Mesothelial cell of epicardium (in vitro differentiated cells): ENCODE measurements around the gene EYS. TPM values are rescaled to one million over a fixed set of nuclear protein-coding genes. Genes with fewer than 3 reads are reported as not detected.

ENCODE experiments used
- DNase-seq, 2 experiments: peaks; one replicate each; pipeline ENCODE4 v3.0.0; 2021; ENCODE audit warnings: low spot score in 2 of 2; ENCODE audit not compliant: unreplicated experiment in 2 of 2
- H3K27ac Mint-ChIP-seq: 2 replicates; pipeline ENCODE4 v1.8.0; 2021; ENCODE audit warnings: mixed read lengths
- H3K27me3 Mint-ChIP-seq: 2 replicates; pipeline ENCODE4 v1.8.0; 2021; ENCODE audit warnings: low read depth, mixed read lengths
- H3K36me3 Mint-ChIP-seq: 2 replicates; pipeline ENCODE4 v1.8.0; 2021; ENCODE audit warnings: mixed read lengths
- H3K4me1 Mint-ChIP-seq: 2 replicates; pipeline ENCODE4 v1.8.0; 2021; ENCODE audit warnings: mixed read lengths
- H3K4me3 Mint-ChIP-seq: 2 replicates; pipeline ENCODE4 v1.8.0; 2021; ENCODE audit warnings: mild to moderate bottlenecking, moderate library complexity, mixed read lengths
- H3K9me3 Mint-ChIP-seq: 2 replicates; pipeline ENCODE4 v1.8.0; 2021; ENCODE audit warnings: mixed read lengths
- CTCF ChIP-seq: fragments of 200-600 bp; sonication (generic); IDR thresholded peaks from one replicate; pipeline ENCODE4 v1.5.0; 2021; ENCODE audit warnings: antibody characterized with exemption; ENCODE audit not compliant: unreplicated experiment
- total RNA-seq: library from RNA; stranded (reverse); gene quantifications from 3 replicates; pipeline ENCODE4 v1.2.1, GENCODE V29; 2021

The EYS gene
- total RNA-seq, 1 donor from 2014 or later, result 0.69 TPM

- no peaks in the 10 kb centered on the region for H3K4me1 Mint-ChIP-seq
- no peaks in the 10 kb centered on the region for H3K36me3 Mint-ChIP-seq
- H3K27ac Mint-ChIP-seq, result no peak overlapping the region
- H3K9me3 Mint-ChIP-seq, result peaks cover 7% of the 10 kb centered on the region
- no peak for DNase-seq
- no peaks in the 10 kb centered on the region for H3K27me3 Mint-ChIP-seq
- no peak overlapping the region for H3K4me3 Mint-ChIP-seq
- no peak for TF ChIP-seq CTCF
Measured at GRCh38 chr6:63732336-63732735, 1974.7 kb downstream of the EYS start.

DNA sequence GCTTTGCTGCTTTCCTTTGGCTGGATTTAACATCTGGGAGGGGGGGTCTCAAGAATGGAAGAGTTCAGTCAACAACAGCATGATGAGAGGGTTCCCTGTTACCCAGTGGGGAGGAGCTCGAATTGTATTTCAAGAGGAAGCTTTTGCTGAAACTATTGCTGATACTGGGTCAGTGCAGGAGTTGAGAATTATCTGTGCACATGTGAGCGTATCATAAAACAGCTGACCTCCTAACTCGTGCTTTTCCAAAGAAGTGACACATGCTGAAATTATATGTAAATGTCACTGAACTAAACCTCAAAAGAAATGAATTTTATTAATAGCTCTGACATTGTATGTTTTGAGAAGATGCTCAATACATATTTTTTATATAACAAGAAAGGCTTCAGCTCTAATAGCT, 1975.1 kb downstream of the EYS start:
- H3K27me3 Mint-ChIP-seq, result no peaks in the 10 kb centered on the region
- no peak overlapping the region for H3K4me3 Mint-ChIP-seq
- peaks cover 4% of the 10 kb centered on the region for H3K4me1 Mint-ChIP-seq
- DNase-seq, result no peak
- no peaks in the 10 kb centered on the region for H3K36me3 Mint-ChIP-seq
- no peak for TF ChIP-seq CTCF
- no peak overlapping the region for H3K27ac Mint-ChIP-seq
- peaks cover 7% of the 10 kb centered on the region for H3K9me3 Mint-ChIP-seq

DNA sequence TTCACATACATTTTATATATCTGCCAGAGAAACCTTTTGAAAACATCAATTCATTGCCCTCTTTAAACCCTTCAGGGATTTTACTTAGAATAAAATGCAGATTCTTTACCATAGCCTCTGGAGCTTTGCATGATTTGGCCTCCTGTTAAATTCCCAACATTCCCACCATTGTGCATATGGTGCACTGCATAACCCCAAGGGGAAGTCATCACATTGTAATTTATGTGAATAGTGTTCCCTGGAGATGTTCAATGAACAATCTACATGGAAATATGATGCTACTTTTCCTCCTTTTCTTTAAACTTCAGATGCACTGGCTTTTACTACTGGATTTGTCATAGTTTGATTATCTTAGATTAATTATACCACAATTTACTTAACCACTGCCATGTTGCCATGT, 1976.7 kb downstream of the EYS start:
- Mint-ChIP-seq H3K27ac (no peak overlapping the region), H3K4me3 (no peak overlapping the region), H3K9me3 (peaks cover 2% of the 10 kb centered on the region), H3K27me3 (no peaks in the 10 kb centered on the region), H3K4me1 (peaks cover 11% of the 10 kb centered on the region), H3K36me3 (no peaks in the 10 kb centered on the region)
- no peak for DNase-seq
- TF ChIP-seq CTCF, result no peak

DNA sequence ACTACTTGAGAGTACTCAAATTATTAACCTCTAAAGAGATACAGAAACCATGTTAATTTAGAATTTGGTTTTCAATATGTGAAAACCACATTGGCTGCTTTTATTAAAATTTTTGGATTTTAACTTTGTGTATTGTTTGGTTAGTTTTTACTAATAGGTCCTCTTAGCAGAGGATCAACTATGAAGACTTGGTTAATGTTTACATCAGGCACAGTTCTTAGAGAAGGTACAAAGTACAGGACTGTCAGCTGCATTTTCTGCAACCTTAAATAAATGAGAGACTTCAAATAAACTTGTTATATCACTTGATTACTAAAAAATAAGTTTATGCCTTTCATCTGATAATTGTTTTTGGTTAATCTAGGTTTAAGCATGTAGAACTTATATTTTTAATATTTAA, 1982.3 kb downstream of the EYS start:
- H3K27me3 Mint-ChIP-seq, result no peaks in the 10 kb centered on the region
- TF ChIP-seq CTCF, result no peak
- H3K4me3 Mint-ChIP-seq, result no peak overlapping the region
- H3K4me1 Mint-ChIP-seq, result peaks cover 11% of the 10 kb centered on the region
- H3K9me3 Mint-ChIP-seq, result no peaks in the 10 kb centered on the region
- H3K27ac Mint-ChIP-seq, result no peak overlapping the region
- DNase-seq, result no peak
- H3K36me3 Mint-ChIP-seq, result no peaks in the 10 kb centered on the region

- Mint-ChIP-seq H3K4me3 (no peak overlapping the region), H3K36me3 (peaks cover 7% of the 10 kb centered on the region), H3K27me3 (no peaks in the 10 kb centered on the region), H3K27ac (no peak overlapping the region), H3K4me1 (no peaks in the 10 kb centered on the region), H3K9me3 (no peaks in the 10 kb centered on the region)
- no peak for DNase-seq
- no peak for TF ChIP-seq CTCF
Measured at GRCh38 chr6:63721181-63721580, 1985.8 kb downstream of the EYS start.

DNA sequence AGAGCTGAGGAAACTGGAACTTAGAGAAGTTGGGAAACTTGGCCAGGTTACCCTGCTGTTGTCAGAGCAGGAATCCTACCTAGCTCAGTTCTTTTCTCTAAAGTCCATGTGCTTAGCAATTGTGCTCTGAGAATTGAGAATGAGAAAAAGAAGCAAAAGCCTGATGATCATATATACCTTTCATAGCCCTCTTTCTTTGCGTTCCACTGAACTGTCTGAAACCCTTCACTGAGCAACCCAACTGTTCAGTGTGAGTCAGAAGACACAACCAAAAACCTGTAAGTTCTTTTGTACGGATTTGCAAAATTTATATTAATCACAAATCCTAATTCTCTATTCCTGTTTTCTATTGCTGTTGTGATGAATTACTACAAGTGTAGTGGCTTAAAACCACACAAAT, 1990.9 kb downstream of the EYS start:
- Mint-ChIP-seq H3K27me3 (no peaks in the 10 kb centered on the region), H3K36me3 (peaks cover 29% of the 10 kb centered on the region), H3K9me3 (no peaks in the 10 kb centered on the region), H3K27ac (no peak overlapping the region), H3K4me3 (no peak overlapping the region), H3K4me1 (no peaks in the 10 kb centered on the region)
- DNase-seq, result no peak
- TF ChIP-seq CTCF, result no peak
